Glomerular endothelial cell (primary cell): ENCODE results near the gene TNMD. TPM values are rescaled to one million over a fixed set of nuclear protein-coding genes. Genes with fewer than 3 reads are reported as not detected.
"Not testable (repeated sequence)": the region's sequence is repeated elsewhere in the genome, so short reads cannot be mapped to it uniquely, and the experiment has no call there.

Experiments used
- DNase-seq: peaks from one replicate; pipeline ENCODE4 v3.0.0-alpha.2; 2011; ENCODE audit warnings: low read depth, low spot score; ENCODE audit errors: extremely low read depth
- total RNA-seq: library from RNA; depleted of rRNA; stranded (reverse); fragments of >200 nt; gene quantifications from 2 replicates; pipeline ENCODE4 v1.2.3, GENCODE V29; 2015

TNMD gene
- total RNA-seq, result not detected in 2 replicates

GRCh38 chrX:100584611-100585010, at the start of gene TNMD:
TNMD (plus strand) TSS chrX:100584936; CDS start chrX:100585019, 83 bp downstream.
- DNase-seq, result no peak

GRCh38 chrX:100565534-100565933, 19.2 kb upstream of the TNMD start:
- DNase-seq, result not testable (repeated sequence)

- DNase-seq, result no peak
Observed at GRCh38 chrX:100586747-100587146, 2.0 kb downstream of the TNMD start.

GRCh38 chrX:100587861-100588260, 3.1 kb downstream of the TNMD start:
- no peak for DNase-seq

DNA sequence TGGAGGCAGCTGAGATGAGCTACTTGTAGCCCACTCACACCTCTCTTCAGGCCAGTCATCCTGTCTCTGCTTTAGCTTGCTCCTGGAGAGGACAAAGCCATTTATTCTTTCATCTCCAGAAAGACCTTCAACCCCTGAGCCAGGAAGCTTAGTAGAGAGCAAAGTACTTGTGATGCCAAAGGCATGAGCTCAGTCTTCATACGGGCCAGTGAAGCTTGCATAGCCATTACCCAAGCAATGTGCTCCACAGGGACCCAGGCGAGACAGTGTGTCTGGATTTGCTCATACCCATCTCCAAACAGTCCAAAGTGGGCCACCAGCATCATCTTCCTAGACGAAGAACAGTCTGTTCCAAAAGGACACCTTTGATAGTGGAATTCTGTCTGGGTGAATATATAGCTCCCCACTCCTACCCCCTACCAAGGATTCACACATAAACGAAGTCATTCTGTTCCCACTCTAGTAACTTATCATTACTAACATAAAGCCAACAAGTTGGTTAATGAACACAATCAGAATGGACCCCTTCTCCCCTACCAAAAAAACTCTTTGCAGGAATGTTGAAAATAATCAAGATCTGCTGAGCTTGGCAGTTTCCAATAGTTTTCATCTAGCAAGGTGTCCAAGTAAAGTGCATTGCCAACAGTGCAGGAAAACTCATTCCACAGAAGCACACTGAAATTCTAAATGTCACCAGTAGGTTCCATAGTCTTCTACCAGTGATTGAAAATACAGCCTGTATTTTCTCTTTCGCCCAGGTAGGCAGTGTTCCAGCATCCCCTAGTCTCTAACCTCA, 6.7 kb downstream of the TNMD start:
- DNase-seq, result no peak

GRCh38 chrX:100593126-100593525, 8.4 kb downstream of the TNMD start:
- no peak for DNase-seq

GRCh38 chrX:100593581-100593980, 8.8 kb downstream of the TNMD start:
- no peak for DNase-seq

DNA sequence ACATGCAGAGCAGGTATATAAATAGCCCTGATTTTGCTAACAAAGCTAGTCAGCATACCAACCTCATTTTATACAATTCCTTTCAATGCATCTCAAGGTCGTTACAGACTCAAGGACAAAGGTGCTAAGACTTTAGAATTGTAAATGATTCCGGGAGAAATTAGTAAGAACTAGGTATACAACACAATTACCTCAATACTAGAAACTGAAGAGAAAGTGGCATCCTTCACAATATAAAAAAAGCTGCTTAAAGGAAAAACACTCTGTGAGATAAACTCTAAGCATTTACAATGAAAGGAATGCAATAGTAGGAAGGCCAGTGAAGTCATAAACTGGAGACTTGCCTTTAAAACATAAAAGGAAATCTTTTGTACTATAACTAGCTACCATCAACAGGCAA, 11.9 kb downstream of the TNMD start:
- DNase-seq, result no peak

DNA sequence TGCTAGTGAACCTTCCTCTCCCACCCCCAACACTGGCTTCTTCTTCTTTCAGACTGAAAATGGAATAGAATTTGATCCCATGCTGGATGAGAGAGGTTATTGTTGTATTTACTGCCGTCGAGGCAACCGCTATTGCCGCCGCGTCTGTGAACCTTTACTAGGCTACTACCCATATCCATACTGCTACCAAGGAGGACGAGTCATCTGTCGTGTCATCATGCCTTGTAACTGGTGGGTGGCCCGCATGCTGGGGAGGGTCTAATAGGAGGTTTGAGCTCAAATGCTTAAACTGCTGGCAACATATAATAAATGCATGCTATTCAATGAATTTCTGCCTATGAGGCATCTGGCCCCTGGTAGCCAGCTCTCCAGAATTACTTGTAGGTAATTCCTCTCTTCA, 14.7 kb downstream of the TNMD start:
- no peak for DNase-seq

DNA sequence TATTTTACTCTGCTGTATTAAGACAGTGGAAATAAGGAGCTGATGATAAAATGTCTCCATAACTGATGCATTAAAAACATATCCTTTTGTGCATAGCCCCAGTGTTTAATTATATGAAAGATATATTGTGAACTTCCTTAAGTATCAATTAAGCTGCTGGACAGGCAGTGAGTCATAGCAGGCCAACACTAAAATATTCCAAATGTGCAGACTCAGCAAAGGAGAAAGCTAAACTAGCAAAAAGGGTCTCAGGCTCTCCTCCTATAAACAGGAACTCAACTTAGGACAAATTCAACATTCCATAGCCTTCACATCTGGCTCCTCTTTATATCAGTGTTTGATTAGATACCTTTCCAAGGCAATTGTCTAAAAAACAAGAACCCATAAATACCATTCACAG, 15.6 kb downstream of the TNMD start:
- no peak for DNase-seq

DNA sequence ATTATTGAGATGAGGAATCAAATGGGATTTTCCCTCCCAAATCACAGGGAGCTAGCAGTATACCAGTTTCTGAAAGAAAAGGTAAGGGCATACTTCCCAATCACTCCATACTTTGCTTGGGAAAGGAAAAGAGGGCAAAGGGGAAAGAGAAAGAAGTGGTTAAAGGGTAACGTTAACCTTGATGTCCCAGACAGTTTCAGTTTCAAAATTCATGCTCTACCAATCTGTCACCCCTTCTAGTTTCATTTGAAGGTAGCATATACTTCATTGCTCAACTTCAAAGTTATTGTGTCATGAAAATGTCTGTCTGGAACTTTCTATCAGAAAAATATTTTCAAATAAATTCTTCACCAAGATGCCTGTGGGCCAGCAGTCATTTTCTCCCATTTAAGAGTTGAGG, 16.0 kb downstream of the TNMD start:
- DNase-seq, result no peak

DNA sequence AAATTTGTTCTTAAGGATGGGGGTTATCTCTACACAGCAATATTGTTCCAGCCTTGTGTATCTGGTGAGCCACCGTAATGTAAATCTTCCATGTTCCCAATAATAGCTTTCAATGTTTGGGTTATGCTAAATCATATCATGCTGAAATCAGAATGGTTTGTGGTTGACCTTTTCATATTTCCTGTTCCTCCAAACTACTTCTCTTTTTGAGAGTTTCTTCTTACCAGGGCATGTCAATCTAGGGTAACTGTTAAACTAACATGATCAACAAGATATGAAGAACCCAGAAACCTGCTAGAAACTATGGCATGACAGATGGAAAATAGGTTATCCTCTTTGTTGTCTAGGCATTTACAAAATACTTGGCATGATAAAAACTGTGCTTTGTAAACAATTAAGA, 22.0 kb downstream of the TNMD start:
- DNase-seq, result no peak

DNA sequence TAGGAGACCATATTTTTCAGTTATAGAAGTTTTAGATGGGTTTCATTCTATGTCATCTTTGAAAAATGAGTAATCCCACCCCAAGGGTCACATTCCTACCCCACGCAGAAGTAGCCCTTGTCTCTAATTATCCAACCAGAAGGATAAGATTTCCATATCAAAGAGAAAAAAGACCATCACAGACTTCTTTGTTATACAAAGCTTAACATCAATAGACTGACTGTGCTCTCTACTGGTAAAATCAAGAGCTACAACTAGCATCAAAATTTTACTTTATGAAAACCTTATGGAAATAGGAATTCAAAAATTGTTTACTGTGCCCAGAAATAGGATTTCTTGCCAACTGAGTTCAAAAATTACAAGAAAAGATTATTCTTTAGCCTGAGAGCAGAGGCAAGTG, 24.9 kb downstream of the TNMD start:
- DNase-seq, result no peak

DNA sequence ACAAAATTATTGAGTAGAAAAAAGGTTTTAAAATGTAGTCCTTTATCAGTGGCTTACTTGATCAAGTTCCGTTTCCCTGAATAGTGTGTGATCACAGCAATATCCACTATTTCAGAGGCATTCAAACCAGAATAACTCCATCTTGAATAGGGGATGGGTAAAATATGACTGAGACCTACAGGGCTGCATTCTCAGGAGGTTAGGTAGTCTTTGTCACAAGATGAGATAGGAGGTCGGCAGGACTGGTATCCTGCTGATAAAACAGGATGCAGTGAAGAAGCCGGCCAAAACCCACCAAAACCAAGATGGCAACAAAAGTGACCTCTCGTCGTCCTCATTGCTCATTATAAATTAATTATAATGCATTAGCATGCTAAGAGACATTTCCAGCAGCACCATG, 27.2 kb downstream of the TNMD start:
- no peak for DNase-seq

DNA sequence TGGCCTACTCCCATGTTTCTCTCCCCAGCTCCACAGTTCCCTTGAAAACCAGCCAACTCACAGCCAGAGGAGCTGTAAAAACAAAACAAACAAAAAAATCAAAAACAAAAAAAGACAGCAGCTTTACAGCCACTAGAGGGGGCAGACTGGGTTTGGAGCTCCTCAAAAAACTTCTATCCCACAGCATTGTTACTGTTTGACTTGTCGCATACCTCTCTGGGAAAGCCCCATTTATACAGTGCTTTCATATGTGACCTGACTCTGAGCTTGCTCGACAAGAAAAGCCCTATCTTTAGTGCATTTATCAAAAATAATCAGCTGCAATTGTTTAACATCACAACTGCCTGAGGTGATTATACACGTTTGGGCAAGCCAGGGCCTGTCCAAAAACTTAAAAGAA, 30.3 kb downstream of the TNMD start:
- DNase-seq, result peak; percentile 22

DNA sequence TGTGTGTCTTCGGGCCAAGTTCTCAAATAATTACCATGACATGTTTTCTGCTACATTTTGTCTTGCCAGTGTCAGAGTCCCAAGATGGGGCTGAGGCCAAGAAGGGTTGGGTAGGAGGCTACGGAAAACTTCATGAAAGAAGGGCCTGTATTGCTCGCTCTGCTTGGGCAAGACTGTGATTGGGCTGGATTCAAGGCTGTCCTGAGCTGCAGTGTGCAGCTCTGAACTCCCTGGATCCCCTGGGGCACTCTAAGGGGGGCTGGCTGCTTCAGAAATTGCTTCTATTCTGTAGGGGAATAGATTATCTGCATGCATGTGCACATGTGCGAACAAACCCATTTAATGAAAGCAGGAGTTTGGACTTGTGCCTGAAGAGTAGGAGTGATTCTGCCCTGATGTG, 38.3 kb downstream of the TNMD start:
- no peak for DNase-seq

GRCh38 chrX:100625985-100626491, 41.3 kb downstream of the TNMD start:
- no peak for DNase-seq

- no peak for DNase-seq
Observed at GRCh38 chrX:100635040-100635439, 50.3 kb downstream of the TNMD start.

DNA sequence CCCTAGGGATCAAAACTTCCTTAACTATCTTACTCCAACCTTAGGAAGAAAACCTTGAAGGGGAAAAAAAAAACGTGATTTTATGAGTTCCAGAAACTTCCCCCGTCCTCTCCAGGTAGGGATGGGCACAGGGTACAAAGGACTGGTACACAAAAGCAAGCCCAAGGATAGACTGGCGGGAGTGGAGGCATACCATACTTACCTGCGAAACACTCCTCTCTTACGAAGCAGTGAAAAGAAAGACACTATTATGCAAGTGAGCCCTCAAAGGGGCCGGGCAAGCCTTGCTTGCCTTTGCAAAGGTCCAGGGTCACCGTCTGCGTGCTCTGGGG, 51.2 kb downstream of the TNMD start:
- DNase-seq, result no peak

DNA sequence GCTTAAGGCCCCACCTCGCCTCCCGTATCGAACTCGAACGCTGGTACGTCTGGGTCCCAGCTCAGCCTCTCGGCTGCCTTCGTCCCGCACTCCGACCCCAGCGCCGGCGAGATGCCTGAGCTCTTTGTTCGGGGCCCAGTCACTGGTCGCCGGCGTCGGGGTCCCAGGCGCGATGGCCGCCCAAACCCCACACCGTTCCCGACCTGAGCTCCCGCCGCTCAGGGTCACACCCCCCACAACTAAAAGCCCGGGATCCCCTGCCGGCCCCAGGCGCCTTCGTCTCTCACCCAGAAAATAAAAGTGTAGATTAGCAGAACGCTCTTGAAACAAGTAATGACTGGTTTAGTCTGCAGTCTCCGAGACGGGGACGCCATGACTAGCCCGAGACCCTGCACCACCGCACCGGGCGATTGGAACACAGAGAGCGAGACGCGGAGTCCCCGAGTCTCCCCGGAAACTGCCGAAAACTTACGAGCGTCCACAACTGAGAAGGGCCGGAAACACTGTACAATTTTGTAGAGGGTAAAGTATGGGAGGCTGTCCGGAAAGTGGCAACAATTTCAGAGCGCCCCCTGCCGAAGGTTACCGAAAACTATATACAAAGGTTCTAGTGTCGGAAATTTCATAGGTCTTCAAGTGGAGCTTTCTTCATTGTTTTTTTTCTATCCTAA, 51.7 kb downstream of the TNMD start, which contains the start of gene TSPAN6:
Gene TSPAN6, minus strand, starts transcription at position 486 of the 671 bp plus-strand sequence. Its CDS starts 112 bp downstream, at position 374.
- no peak for DNase-seq

GRCh38 chrX:100642290-100642689, 57.6 kb downstream of the TNMD start:
- no peak for DNase-seq

- no peak for DNase-seq
Observed at GRCh38 chrX:100643212-100643611, 58.5 kb downstream of the TNMD start.
